Astrocyte of the cerebellum (primary cell): ENCODE data around the gene BCL11A.

ENCODE experiments used
- DNase-seq: peaks from one replicate; pipeline ENCODE4 v3.0.0-alpha.2; 2011; ENCODE audit warnings: low read depth
- H3K4me3 ChIP-seq: 2 replicates; pipeline ENCODE4 v1.5.1; 2011; ENCODE audit warnings: mild to moderate bottlenecking, low read depth, low read length, moderate library complexity
- in situ Hi-C: cut with HindIII; loops from 2 replicates; pipeline ENCODE4 v1.10.0; 2017; ENCODE audit warnings: low sequenced_read_pairs
- TF ChIP-seq, protein P1 (sequence below): IDR thresholded peaks from 2 replicates; pipeline ENCODE4 v1.5.1; 2012; ENCODE audit warnings: low read length, low read depth, moderate library complexity, mild to moderate bottlenecking; ENCODE audit errors: missing control alignments

BCL11A gene

GRCh38 chr2:60515721-60516226 is 37.7 kb downstream of the BCL11A start:
- in situ Hi-C loops: no loop called here
- TF ChIP-seq, protein P1, sequence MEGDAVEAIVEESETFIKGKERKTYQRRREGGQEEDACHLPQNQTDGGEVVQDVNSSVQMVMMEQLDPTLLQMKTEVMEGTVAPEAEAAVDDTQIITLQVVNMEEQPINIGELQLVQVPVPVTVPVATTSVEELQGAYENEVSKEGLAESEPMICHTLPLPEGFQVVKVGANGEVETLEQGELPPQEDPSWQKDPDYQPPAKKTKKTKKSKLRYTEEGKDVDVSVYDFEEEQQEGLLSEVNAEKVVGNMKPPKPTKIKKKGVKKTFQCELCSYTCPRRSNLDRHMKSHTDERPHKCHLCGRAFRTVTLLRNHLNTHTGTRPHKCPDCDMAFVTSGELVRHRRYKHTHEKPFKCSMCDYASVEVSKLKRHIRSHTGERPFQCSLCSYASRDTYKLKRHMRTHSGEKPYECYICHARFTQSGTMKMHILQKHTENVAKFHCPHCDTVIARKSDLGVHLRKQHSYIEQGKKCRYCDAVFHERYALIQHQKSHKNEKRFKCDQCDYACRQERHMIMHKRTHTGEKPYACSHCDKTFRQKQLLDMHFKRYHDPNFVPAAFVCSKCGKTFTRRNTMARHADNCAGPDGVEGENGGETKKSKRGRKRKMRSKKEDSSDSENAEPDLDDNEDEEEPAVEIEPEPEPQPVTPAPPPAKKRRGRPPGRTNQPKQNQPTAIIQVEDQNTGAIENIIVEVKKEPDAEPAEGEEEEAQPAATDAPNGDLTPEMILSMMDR: peak; percentile 23
- DNase-seq: peak; percentile 66

GRCh38 chr2:60513996-60514395 is 39.5 kb downstream of the BCL11A start:
- H3K4me3 ChIP-seq: no peak overlapping the region
- in situ Hi-C loops: no loop called here
- no peak for DNase-seq
- TF ChIP-seq, protein P1: no peak

More at GRCh38 chr2:60515721-60516226, 37.7 kb downstream of the BCL11A start:
- no peak overlapping the region for H3K4me3 ChIP-seq

DNA sequence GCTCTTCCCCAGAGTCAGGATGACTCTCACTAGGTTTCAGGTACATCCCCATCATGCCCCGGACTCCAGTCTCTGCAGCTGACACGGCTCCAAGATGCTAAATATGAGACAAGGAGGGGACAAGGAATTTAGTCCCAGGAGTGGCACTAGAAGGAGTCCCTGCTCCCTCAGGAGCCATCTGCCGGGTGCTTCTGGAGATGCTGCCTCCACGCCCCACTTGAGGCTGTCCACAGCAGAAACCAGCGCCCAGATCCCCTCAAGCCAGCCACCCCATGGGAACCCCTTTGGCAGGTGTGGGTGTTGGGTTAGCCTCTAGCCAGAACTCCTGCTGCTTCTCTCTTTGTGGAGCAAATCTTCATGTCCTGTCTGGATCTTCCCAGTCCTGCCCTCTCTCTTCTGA is 40.3 kb downstream of the BCL11A start:
- in situ Hi-C loops: no loop called here
- no peak for DNase-seq
- no peak overlapping the region for H3K4me3 ChIP-seq
- TF ChIP-seq, protein P1: no peak

DNA sequence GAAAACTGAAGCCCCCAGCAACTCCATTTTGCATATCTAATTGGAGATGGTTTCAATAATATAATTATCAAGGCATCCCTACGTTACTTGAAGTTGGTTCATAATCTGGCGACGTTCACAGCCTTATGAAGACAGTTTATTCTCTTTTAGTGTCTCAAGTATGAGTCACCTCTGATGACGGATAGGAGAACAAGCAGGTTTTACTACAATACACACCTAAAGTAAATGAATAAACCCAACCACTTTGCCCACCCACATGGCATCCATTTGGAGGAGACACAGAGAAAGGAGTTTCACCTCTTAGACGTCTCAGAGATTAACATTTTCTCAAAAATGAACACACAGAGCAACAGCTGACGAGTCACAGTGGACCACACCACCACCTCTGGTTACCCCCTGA is 40.8 kb downstream of the BCL11A start:
- DNase-seq: no peak
- in situ Hi-C loops: no loop called here

GRCh38 chr2:60512062-60512622 is 41.3 kb downstream of the BCL11A start:
- no peak overlapping the region for H3K4me3 ChIP-seq
- in situ Hi-C loops: no loop called here
- TF ChIP-seq, protein P1: no peak
- no peak for DNase-seq

More for the DNA sequence above, 40.8 kb downstream of the BCL11A start:
- H3K4me3 ChIP-seq: no peak overlapping the region
- TF ChIP-seq, protein P1: no peak

- H3K4me3 ChIP-seq: no peak overlapping the region
- TF ChIP-seq, protein P1: no peak
- in situ Hi-C loops: no loop called here
- DNase-seq: no peak
These were observed 42.7 kb downstream of the BCL11A start for GRCh38 chr2:60510713-60511112.
